Islet precursor cell (in vitro differentiated cells): ENCODE measurements around the gene KCNQ4.
A peak's percentile ranks its signal among the peaks of the same experiment; 100 is the strongest.

Experiments
- DNase-seq: peaks from one replicate; pipeline ENCODE4 v3.0.0-alpha.2; 2018

KCNQ4 gene

DNA sequence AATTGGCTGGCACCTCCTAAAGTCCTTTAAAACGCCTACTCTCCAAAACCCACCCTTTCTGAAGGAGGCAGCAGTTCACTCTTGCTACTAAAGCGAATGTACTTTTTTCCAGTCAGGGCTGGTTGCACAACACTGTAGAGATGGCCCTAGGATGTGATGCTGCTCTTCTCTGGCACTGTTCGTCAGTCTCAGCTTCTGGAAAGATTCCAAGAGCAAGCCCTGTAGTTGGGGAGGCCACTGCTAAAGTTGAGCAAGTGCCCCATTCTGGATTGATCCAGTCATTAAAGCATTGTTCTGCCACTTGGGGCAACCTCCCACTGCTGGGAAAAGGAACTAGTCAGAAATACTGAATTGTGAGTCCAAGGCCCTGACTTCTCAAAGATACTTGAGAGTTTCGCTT, 28.5 kb upstream of the KCNQ4 start:
- DNase-seq, result no peak

DNA sequence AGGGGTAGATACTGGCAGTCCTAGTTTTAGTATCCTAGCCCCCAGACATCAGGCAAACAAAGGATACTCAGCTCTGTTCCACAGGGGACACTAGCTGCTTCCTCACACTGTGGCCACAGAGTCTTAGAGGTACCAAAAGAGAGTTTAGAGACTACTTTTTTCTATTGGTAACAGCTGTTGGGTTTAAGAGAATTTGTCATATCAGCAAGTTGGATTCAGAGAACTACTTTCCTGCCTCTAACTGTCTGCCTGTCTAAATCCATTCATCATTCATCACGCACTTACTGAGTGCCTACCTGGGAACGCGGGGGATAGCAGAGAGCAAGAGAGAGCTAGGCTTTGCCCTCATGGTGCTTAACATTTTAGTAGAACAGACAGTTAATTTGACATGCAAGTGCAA, 27.1 kb upstream of the KCNQ4 start:
- no peak for DNase-seq

DNA sequence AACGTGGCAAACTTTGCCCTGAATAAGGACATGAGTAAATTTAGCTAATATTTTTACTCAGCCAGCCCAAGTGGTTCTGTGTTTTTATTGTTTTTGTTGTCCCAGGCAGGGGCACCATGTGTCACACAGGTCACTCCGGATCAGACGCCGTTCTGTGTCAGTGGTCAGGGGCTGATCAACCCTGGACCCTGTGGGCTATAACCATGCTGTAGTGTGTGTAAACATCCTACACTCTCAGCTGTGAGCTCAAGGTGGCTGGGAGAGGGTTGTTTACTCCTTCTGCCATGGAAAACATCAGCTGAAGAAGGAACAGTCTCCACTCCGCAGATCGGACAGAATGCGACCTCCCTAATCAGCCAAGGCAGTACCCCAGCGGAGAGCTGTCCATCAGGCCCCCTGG, 26.5 kb upstream of the KCNQ4 start:
- DNase-seq, result no peak

DNA sequence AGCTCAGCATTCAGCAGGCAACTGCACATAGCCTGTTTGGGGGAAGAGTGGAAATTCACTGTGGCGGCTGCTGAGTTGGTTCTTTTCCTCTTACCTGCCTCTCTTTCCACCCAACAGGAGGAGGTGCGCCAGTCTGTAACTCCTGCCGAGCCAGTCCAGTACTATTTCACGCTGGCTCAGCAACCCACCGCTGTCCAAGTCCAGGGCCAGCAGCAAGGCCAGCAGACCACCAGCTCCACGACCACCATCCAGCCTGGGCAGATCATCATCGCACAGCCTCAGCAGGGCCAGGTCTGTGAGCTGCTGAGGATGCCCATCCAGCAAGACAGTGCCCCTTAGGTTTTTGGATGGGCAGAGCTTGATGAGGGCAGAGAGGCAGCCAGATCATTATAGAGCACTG, 25.6 kb upstream of the KCNQ4 start:
- no peak for DNase-seq

DNA sequence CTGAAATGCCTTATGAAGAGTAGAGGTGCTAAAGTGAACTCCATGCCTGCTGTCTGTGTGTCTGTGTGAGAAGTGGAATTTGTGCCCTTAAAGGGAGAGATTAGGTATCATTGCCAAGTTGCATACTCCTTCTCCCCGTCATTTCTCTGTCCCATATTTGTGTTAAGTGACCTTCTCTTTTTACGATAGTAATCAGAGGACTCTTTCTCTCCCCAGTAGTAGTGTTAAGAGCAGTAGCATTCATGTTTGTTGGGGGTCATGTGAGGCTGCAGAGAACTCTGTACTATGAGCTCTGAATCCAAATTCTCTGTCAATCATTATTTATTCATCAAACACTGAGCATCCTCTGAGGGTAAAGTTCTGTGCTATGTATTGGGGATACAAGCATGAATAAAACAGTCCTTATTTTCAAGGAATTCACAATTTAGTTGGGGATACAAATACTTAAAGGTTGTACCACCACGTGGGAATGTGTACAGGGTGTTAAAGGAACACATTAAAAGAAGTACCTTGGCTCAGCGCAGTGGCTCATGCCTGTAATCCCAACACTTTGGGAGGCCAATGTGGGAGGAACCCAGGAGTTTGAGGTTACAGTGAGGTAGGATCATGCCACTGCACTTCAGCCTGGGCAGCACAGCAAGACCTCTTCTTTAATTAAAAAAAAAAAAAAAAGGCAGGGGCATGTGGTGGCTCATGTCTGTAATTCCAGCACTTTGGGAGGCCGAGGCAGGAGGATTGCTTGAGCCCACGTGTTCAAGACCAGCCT, 24.8 kb upstream of the KCNQ4 start:
- no peak for DNase-seq

DNA sequence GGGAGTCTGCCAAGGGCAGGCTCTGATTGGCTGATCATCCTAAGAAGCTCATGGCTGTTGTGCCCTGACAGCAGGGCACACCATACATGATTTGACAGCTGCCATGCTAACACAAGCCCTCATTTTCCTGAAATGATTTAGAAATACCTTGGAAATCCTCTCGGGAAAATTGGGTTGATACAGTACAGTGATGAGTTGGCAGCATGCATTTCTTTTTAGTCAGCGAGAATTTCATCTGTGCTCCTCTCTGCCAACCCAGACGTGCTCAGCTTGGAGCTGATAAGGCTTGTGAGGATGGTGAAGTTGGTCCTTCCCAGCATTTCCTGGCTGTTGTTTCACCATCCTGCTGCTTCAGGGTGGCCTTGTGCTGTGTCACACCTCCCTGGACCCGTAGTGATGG, 22.6 kb upstream of the KCNQ4 start:
- DNase-seq, result no peak

DNA sequence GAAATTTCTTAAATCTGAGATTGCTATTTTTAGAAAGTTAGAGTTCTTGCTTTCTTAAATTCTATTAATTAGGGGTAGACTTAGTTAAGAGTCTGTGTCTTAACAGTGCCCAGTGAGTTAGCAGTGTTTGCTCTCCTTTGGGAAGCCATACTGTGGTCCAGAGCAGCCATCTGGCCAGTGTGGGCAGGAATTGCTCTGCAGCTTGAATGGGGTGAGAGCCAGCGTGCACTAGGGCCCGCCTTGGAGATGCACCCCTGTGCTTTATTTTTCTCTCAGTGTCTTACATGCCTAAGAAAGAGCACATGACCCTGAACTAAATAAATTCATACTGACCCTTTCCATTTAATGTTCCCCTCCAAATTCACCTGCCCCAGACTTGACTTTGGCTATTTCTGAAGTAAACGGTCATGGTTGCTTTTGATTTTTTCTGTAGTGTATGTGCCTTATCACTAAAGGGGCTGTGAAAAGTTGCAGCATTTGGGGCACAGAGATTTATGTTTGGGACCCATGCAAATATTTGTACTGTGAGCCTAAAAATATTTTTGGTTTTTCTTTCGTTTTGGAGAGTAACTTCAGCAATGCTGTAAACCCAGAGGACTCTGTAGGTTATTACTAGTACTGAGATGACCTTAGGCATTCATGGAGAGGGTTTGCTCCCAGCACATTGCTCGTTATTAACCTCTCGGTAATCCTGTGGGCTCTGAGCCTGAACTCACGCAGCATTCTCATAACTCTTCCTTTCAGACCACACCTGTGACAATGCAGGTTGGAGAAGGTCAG, 21.3 kb upstream of the KCNQ4 start:
- DNase-seq, result no peak

DNA sequence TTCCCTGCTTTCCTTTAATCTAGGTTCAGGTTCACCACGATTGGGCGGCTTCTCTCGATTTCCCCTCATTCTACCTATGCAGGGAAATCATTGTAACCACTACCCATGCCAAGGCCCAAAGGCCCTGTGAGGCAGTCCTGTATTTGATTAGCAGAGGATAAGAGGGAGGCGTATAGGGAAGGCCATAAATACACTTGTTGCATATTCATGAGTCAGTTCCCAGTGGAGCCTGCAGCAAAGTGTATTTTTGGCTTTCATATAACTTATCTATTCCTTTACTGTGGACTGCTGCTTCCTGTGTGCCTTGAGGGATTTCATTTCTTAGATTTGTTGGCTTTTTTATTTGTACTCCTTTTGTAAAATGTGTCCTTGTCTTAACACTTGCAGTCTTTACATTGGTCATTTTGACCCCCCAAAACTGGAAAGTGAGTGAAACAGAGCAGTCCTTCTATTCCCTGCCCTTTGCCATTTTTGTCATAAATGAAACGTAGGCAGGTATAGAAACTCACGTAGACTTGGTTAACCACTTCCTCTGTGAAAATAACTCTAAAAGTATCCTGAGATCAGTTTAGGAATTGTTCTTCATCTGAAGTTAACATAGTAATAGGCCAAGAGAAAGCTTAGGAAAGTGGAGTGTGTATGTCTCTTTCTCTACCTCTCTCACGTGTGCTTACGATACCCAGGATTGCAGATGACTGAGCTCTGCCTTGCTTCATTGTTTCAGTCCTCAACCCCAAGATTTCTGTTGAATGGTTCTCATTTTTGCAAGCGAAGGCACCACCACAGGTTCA, 19.6 kb upstream of the KCNQ4 start:
- no peak for DNase-seq

DNA sequence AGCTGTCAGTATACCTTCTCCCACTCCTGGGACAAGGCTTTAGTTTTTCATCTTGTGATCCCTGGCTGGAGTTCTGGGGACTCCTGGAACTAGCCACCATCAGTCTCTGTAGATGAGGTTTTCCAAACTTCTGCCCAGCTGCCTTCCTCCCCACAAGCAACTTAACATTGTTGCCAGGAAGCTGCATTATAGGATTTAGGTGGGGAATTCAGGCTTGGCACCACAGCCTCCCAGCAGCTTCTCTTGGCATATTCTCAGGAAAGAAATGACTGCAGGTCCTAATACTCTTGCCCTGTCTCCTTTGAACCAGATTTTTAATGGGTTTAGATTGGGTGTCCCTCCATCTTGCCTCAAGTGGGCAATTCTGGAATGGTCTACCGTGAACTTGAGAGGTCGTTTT, 18.6 kb upstream of the KCNQ4 start:
- DNase-seq, result no peak

DNA sequence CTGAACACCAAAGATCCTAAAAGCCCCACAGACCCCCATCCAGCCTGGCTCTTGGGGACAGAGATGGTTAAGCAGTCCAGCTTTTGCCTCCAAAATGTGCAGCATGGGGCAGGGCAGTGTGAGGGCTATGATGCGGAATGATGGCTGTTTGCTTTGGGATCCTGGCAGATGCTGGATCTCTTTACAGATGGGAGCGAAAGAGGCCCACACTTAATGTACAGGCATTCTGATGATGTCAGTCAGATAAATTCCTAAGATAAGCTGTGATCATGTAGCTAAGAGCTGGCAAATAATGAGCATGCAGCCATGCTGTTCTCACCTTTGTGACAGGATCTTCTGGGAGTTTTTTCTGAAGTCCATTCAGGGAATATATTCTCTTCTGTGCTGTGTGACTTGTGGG, 17.6 kb upstream of the KCNQ4 start:
- DNase-seq, result no peak

DNA sequence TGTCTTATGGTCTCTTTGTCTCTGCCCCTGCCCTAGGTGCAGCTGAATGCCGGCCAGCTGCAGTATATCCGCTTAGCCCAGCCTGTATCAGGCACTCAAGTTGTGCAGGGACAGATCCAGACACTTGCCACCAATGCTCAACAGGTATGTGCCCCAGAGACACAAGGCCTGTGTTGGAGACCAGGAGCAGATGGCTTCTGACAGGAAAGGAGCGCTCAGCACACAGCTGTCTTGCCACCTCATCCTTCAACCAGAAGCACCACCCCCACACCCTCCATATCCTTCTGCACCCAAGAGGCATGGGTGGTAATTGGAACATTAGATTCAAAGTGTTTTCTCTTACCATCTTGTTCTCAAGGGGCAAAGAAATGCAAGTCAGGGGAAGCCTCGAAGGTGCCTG, 17.0 kb upstream of the KCNQ4 start:
- DNase-seq, result no peak

DNA sequence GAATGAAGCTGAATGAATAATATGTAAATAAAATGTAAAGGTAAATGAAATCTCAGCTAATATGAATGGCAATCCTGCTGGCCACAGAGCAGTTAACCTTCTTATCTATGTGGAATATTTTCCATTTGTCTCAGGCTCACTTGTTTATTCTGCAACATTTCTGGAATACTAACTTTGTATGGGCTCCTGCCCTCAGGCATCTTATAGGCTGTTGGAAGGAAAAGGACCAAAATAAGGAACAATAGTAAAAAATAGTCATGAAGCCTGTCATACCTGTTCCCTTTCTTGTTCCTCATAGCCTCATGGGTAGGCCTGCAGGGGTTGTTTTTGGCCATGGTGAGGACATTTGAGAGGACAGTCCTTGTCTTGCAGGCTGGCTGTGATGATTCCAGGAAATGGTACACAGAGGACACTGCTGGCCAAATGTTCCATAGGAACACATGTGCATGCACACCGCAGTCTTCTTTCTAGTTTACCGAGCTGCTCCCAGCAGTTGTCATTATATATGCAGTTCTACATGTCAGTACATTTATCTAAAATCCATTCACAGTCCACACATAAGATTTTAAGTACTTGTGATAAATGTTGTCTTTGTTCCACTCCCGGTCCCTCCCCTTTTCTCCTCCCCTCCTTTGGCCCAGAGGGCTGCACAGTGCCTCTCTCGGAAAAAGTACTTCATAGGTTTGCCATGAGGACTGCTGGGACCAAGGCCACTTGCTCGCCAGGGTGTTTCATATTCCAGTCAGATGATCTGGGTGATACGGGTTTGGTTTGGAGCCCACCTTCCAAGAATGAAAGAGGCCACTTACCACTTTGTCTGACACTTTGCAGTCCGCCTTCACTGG, 15.2 kb upstream of the KCNQ4 start:
- no peak for DNase-seq

DNA sequence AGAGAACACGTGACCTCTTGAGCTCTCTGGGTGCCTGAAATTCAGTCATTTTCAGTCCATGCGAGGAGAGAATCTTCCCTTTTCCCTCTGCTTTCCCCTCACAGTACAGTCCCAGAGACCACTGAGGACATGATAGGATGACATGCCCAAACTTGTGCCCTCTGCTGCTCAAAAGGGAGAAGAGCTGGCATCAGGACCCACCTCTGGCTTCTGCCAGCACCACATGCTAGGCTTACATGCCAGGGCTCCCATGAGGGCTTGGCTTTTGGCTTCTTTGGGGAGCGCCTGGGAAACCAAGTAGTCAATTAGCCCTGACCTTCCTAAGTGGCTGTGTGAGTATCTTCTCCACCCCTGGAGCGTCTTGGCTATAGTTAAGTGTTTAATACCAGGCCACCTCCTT, 13.8 kb upstream of the KCNQ4 start:
- no peak for DNase-seq

DNA sequence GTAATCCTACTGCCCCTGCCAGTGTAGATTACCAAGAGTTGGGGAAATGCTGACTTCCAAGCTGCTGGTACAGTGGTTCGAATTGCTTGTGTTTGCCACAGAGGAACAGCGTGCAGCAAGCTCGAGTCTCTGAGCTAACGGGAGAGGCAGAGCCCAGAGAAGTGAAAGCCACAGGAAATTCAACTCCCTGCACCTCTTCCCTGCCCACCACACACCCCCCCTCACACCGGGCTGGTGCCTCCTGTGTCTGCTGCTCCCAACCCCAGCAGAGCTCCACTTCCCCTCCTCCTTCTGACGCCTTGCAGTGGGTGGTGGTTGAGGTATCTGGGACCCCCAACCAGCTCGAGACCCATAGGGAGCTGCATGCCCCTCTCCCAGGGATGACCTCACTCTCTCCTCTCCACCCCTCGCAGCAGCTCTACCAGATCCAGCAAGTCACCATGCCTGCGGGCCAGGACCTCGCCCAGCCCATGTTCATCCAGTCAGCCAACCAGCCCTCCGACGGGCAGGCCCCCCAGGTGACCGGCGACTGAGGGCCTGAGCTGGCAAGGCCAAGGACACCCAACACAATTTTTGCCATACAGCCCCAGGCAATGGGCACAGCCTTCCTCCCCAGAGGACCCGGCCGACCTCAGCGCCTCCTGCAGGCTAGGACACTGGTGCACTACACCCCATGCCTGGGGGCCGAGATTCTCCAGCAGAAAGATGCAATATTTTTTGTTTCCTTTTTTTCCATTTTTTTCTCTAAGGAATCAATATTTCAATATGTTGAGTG, 13.1 kb upstream of the KCNQ4 start:
- no peak for DNase-seq

DNA sequence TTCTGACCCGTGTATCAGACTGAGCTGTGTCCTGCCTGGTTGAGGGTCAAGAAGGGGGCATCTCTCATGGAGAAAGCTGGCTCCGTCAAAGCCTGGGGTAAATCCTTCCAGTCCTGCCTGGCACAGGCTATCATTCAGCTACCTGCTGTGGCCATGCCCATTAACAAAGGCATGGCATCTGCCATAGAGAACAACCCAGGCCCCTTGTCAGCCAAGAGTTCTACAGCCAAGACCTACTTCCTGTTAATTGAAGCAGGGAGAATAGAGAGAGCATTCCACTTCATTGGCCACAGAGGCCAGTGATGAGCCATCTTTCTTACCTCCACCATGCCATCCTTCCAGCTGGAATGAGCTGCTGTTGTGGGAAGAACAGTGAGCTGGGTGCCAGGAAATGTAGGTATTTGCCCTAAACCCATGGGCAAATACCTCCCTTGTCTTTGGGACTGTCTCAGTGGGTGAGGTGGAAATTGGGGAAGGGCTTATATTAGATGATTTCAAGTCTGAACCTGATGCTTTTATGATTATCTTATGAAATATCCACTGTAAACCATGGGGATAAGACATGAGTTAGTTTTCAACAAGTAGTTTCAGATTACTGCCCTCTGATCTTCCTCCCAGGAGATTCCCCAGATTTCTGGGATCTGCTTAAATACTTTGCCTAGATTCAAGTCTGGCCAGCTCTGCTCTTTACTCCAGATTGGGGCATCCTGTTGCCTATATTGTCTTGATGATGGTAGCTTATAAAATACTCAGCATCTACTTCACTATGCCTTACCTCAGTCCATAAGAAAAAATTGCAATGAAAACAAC, 11.2 kb upstream of the KCNQ4 start:
- DNase-seq, result no peak

DNA sequence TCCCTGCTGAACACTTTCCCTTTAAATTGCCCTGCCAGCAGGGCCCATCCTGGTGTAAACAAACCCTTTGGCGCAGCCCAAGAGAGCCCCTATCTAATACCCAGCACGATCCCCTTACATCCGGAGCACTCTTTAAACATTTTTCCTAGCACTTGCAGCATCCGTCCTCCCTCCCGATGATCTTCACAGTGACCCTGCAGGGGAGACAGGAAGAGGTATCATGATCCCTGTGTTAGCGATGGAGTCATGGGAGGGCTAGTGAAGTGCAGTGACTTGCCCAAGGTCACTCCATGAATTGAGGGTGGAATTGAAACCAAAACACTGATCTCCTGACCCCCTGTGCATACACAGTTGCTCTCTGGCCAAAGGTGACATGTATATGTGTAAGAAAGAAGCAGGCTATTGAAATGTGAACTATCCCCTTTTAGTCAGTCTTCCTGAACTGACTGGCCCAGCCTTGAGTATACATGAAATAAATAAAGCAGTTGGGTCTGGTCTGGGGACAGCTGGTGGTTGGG, 9.8 kb upstream of the KCNQ4 start:
- DNase-seq, result no peak

DNA sequence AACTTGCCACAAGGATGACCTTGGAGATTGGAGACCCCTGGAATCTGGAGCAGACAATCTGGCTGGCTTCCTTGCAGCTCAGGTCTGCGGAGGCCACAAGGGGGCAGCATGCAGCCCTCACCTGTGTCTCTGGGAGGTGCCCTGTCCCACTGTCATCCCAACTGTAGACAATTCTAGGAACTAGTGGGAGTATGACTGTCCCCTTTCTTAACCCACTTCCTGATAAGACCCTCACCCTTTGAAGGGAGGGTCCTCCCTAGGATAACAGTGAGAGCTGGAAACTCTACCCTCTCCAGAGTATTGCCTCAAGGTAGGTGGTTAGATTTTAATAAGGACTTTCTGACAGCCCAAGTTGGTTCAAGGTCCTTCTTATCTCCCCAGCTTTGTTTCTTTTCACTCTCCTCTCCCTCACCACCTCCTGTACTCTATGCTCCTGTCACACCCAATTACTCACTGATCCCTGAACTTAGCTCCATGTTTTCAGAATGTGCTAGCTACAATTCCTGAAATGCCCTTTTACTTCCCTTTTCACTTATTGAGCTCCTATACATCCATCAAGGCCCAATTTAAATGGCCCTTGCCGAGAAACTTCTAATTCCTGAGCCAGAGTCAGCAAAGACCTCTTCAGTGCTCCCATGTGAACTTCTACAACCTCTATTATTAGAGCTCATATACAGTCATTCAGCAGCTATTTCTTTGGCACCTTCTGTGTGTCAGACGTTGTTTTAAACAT, 9.2 kb upstream of the KCNQ4 start:
- DNase-seq, result peak; percentile 83

DNA sequence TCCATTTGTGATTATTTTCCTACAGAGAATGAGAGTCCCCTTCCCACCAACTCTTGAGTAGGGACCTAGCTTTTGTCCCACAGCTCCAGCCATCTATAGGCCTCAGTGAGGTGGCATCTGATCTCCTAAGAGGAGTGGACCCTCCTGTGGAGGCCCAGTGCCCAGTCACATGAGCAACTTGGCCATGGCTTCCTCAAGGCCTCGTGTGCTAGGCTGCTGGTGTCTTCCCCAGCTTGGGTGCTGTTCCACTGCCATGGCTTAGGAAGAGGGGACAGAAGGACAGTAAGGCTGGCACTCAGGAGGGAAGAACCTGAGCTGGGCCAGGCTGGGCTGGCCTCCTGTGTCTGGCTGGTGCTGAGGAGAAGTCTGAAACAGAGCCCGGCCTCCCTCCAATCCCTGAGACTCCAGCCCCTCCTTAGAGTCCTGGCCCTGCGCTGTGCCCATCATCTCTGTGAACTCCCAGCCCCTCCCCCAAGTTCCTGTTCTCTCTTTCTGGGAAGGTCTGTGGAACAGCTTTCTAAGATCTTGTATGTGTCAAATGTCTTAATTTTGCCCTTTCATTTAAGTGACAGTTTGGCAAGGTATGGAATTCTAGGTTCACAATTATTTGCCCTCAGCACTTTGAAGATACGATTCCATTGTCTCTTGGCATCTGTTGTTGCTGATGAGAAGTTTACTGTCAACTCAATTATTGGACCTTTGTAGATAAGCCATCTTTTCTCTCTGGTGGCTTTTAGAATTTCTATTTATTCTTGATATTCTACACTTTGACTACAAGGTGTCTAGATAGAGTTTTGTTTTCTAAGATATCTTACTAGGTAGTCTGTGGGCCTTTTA, 7.1 kb upstream of the KCNQ4 start:
- no peak for DNase-seq
